ENCODE results near the gene TENT4A. TPM values are rescaled to one million over a fixed set of nuclear protein-coding genes. Genes with fewer than 3 reads are reported as not detected.

Gene TENT4A
- total RNA-seq, 1 experiment from 2014 or later, result 29.2 TPM

DNA sequence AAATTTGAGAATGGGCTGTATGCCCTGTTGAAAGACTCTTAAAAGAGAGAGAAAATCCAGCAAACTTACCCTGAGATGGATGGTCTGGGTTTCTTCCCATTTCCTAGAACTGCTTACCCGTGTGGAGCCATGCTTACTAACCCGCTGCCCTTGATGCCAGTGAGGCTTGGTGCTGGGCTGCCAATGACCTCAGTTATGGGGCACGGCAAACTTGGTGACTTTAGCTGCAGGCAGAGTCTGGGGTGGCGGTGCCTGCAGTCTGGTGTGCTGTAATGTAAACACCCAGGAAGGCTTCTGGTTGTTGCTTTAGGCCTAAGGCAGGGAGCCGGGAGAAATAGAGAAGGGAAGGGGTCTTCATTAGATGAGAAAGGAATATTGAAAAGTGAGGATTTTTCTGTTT lies 7.3 kb upstream of the TENT4A start:
- H3K36me3 Mint-ChIP-seq, result no peaks in the 10 kb centered on the region
- ChIA-PET POLR2A (no interaction called here), CTCF (no interaction called here)
- DNase-seq (ENCODE audit: low spot score), result no peak
- no peak for ATAC-seq
- H3K4me1 Mint-ChIP-seq, result peaks cover 8% of the 10 kb centered on the region
- H3K27ac Mint-ChIP-seq, result no peak overlapping the region
- H3K9me3 Mint-ChIP-seq, result no peaks in the 10 kb centered on the region
- peaks cover 12% of the 10 kb centered on the region for H3K27me3 Mint-ChIP-seq (ENCODE audit: low read depth)
- no peak overlapping the region for H3K4me3 Mint-ChIP-seq
- TF ChIP-seq ZNF232 (CRISPR knock-in tag; IDR thresholded peaks at IDR 0.05), result no peak
- TF ChIP-seq TCF7 (CRISPR knock-in tag; IDR thresholded peaks at IDR 0.05; ENCODE audit: low read depth), result no peak
- TF ChIP-seq, protein P1, sequence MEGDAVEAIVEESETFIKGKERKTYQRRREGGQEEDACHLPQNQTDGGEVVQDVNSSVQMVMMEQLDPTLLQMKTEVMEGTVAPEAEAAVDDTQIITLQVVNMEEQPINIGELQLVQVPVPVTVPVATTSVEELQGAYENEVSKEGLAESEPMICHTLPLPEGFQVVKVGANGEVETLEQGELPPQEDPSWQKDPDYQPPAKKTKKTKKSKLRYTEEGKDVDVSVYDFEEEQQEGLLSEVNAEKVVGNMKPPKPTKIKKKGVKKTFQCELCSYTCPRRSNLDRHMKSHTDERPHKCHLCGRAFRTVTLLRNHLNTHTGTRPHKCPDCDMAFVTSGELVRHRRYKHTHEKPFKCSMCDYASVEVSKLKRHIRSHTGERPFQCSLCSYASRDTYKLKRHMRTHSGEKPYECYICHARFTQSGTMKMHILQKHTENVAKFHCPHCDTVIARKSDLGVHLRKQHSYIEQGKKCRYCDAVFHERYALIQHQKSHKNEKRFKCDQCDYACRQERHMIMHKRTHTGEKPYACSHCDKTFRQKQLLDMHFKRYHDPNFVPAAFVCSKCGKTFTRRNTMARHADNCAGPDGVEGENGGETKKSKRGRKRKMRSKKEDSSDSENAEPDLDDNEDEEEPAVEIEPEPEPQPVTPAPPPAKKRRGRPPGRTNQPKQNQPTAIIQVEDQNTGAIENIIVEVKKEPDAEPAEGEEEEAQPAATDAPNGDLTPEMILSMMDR (IDR thresholded peaks at IDR 0.05), result no peak
- TF ChIP-seq EMX1 (CRISPR knock-in tag; IDR thresholded peaks at IDR 0.05), result no peak
- no peak for TF ChIP-seq OVOL2 (CRISPR knock-in tag; IDR thresholded peaks at IDR 0.05; ENCODE audit: borderline replicate concordance)
- TF ChIP-seq ZNF121 (CRISPR knock-in tag; IDR thresholded peaks at IDR 0.05), result no peak

DNA sequence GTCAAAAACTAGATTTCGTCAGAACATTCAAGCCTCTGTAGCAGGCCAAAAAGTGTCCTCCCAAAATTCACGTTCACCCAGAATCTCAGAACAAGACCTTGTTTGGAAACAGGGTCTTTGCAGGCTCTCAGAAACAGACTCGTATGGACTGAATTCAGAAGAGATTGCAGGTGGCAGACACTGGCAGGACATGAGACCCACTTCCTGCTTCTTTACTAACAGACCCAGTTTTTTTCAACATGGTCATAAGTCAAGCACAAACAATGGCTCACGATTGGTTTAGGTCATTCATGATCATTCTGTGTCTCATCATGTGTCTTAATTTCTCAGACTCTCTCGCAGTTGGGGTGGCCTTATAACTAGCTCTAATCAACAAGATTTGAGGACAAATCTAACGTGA lies 5.4 kb upstream of the TENT4A start:
- no peak for ATAC-seq
- no peak for DNase-seq (ENCODE audit: low spot score)
- no peaks in the 10 kb centered on the region for H3K36me3 Mint-ChIP-seq
- peaks cover 7% of the 10 kb centered on the region for H3K4me1 Mint-ChIP-seq
- TF ChIP-seq TCF7 (CRISPR knock-in tag; IDR thresholded peaks at IDR 0.05; ENCODE audit: low read depth), result no peak
- no peak for TF ChIP-seq EMX1 (CRISPR knock-in tag; IDR thresholded peaks at IDR 0.05)
- TF ChIP-seq FOXK1 (CRISPR knock-in tag; IDR thresholded peaks at IDR 0.05), result no peak
- TF ChIP-seq, protein P2, sequence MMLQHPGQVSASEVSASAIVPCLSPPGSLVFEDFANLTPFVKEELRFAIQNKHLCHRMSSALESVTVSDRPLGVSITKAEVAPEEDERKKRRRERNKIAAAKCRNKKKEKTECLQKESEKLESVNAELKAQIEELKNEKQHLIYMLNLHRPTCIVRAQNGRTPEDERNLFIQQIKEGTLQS (CRISPR knock-in tag; conservative IDR thresholded peaks at IDR 0.05), result no peak
- no peak for TF ChIP-seq MXD4 (CRISPR knock-in tag; IDR thresholded peaks at IDR 0.05; ENCODE audit: borderline replicate concordance)
- TF ChIP-seq, protein P3, sequence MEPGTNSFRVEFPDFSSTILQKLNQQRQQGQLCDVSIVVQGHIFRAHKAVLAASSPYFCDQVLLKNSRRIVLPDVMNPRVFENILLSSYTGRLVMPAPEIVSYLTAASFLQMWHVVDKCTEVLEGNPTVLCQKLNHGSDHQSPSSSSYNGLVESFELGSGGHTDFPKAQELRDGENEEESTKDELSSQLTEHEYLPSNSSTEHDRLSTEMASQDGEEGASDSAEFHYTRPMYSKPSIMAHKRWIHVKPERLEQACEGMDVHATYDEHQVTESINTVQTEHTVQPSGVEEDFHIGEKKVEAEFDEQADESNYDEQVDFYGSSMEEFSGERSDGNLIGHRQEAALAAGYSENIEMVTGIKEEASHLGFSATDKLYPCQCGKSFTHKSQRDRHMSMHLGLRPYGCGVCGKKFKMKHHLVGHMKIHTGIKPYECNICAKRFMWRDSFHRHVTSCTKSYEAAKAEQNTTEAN (CRISPR knock-in tag; IDR thresholded peaks at IDR 0.05), result no peak
- no peak for TF ChIP-seq ZNF416 (CRISPR knock-in tag; IDR thresholded peaks at IDR 0.05)
- TF ChIP-seq, protein P4, sequence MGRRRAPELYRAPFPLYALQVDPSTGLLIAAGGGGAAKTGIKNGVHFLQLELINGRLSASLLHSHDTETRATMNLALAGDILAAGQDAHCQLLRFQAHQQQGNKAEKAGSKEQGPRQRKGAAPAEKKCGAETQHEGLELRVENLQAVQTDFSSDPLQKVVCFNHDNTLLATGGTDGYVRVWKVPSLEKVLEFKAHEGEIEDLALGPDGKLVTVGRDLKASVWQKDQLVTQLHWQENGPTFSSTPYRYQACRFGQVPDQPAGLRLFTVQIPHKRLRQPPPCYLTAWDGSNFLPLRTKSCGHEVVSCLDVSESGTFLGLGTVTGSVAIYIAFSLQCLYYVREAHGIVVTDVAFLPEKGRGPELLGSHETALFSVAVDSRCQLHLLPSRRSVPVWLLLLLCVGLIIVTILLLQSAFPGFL (CRISPR knock-in tag; IDR thresholded peaks at IDR 0.05; ENCODE audit: borderline replicate concordance), result no peak
- no peak for TF ChIP-seq CREB1 (CRISPR knock-in tag; IDR thresholded peaks at IDR 0.05)
- TF ChIP-seq, protein P5, sequence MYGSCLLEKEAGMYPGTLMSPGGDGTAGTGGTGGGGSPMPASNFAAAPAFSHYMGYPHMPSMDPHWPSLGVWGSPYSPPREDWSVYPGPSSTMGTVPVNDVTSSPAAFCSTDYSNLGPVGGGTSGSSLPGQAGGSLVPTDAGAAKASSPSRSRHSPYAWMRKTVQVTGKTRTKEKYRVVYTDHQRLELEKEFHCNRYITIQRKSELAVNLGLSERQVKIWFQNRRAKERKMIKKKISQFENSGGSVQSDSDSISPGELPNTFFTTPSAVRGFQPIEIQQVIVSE (CRISPR knock-in tag; IDR thresholded peaks at IDR 0.05; ENCODE audit: borderline replicate concordance), result no peak
- no peak for TF ChIP-seq MYBL2 (CRISPR knock-in tag; IDR thresholded peaks at IDR 0.05)
- no peak for TF ChIP-seq SMAD3 (CRISPR knock-in tag; IDR thresholded peaks at IDR 0.05; ENCODE audit: borderline replicate concordance)
- TF ChIP-seq TP53 (CRISPR knock-in tag; IDR thresholded peaks at IDR 0.05), result no peak
- TF ChIP-seq, protein P6, sequence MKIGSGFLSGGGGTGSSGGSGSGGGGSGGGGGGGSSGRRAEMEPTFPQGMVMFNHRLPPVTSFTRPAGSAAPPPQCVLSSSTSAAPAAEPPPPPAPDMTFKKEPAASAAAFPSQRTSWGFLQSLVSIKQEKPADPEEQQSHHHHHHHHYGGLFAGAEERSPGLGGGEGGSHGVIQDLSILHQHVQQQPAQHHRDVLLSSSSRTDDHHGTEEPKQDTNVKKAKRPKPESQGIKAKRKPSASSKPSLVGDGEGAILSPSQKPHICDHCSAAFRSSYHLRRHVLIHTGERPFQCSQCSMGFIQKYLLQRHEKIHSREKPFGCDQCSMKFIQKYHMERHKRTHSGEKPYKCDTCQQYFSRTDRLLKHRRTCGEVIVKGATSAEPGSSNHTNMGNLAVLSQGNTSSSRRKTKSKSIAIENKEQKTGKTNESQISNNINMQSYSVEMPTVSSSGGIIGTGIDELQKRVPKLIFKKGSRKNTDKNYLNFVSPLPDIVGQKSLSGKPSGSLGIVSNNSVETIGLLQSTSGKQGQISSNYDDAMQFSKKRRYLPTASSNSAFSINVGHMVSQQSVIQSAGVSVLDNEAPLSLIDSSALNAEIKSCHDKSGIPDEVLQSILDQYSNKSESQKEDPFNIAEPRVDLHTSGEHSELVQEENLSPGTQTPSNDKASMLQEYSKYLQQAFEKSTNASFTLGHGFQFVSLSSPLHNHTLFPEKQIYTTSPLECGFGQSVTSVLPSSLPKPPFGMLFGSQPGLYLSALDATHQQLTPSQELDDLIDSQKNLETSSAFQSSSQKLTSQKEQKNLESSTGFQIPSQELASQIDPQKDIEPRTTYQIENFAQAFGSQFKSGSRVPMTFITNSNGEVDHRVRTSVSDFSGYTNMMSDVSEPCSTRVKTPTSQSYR (CRISPR knock-in tag; IDR thresholded peaks at IDR 0.05), result no peak
- no peak for TF ChIP-seq ZNF423 (CRISPR knock-in tag; IDR thresholded peaks at IDR 0.05)
- TF ChIP-seq NR3C1 (CRISPR knock-in tag; conservative IDR thresholded peaks at IDR 0.05; ENCODE audit: low read depth), result no peak
- TF ChIP-seq, protein P7, sequence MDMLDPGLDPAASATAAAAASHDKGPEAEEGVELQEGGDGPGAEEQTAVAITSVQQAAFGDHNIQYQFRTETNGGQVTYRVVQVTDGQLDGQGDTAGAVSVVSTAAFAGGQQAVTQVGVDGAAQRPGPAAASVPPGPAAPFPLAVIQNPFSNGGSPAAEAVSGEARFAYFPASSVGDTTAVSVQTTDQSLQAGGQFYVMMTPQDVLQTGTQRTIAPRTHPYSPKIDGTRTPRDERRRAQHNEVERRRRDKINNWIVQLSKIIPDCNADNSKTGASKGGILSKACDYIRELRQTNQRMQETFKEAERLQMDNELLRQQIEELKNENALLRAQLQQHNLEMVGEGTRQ (CRISPR knock-in tag; IDR thresholded peaks at IDR 0.05), result no peak
- no peak for TF ChIP-seq NR2C2 (CRISPR knock-in tag; IDR thresholded peaks at IDR 0.05)
- TF ChIP-seq FOXJ3 (CRISPR knock-in tag; IDR thresholded peaks at IDR 0.05; ENCODE audit: borderline replicate concordance), result no peak
- H3K4me3 Mint-ChIP-seq, result no peak overlapping the region
- no peaks in the 10 kb centered on the region for H3K9me3 Mint-ChIP-seq
- H3K27ac Mint-ChIP-seq, result no peak overlapping the region
- POLR2A ChIA-PET, result no interaction called here
- peaks cover 19% of the 10 kb centered on the region for H3K27me3 Mint-ChIP-seq (ENCODE audit: low read depth)
- CTCF ChIA-PET, result interaction anchor here (1.2 kb wide), 1 partner anchor 21 kb away, joined by 3 read pairs; no protein-coding TSS in a partner anchor

All from WTC11 (cell line).